GM19467 (cell line): ENCODE results near the gene SNX17.
"Not testable (repeated sequence)": the region's sequence is repeated elsewhere in the genome, so short reads cannot be mapped to it uniquely, and the experiment has no call there.

Source experiments
- ATAC-seq: cut with Tn5 transposase; IDR thresholded peaks from one replicate; pipeline ENCODE4 v1.9.1; 2021; ENCODE audit warnings: mild to moderate bottlenecking, moderate library complexity; ENCODE audit not compliant: unreplicated experiment

Gene SNX17, protein sequence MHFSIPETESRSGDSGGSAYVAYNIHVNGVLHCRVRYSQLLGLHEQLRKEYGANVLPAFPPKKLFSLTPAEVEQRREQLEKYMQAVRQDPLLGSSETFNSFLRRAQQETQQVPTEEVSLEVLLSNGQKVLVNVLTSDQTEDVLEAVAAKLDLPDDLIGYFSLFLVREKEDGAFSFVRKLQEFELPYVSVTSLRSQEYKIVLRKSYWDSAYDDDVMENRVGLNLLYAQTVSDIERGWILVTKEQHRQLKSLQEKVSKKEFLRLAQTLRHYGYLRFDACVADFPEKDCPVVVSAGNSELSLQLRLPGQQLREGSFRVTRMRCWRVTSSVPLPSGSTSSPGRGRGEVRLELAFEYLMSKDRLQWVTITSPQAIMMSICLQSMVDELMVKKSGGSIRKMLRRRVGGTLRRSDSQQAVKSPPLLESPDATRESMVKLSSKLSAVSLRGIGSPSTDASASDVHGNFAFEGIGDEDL

DNA sequence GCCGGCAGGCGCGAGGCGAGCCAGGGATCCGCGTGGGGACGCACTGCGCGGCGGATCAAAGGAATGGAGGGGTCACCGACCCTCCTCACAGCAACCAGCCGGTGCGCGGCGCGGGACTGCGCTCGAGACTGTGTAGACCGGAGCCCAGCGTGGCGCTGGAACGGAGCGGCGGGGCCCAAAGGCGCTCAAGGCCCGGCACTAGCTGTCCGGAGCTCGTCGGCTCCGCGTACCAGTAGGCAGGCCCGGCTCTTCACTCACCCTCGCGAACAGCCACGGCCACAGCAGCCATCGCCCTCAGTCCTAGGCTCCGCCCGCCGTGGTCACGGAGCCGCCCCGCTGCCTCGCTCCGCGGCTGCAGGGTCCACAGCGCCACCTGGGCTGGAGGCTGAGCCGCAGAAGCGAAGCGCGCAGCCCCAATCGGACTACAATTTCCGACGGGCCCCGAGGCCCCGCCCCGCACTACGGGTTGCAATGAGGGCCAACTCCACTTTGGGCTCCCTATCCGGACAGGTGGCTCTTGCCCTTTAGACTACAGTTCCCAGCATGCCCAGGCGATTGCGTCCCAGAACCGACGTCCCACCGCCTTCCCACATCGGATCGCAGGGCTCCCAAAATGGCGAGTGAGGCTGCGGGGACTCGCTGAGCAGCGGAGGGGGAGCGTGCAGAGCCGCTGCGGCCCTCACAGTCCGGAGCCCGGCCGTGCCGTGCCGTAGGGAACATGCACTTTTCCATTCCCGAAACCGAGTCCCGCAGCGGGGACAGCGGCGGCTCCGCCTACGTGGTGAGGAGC is at the start of gene SNX17, which contains the start of gene EIF2B4:
SNX17 (plus strand) TSS at position 591 of the 790 bp plus-strand sequence; CDS start at position 719, 128 bp downstream.
EIF2B4 (minus strand) TSS at position 313 of the 790 bp plus-strand sequence; CDS start at position 289, 24 bp downstream.
- peak; percentile 89 for ATAC-seq

DNA sequence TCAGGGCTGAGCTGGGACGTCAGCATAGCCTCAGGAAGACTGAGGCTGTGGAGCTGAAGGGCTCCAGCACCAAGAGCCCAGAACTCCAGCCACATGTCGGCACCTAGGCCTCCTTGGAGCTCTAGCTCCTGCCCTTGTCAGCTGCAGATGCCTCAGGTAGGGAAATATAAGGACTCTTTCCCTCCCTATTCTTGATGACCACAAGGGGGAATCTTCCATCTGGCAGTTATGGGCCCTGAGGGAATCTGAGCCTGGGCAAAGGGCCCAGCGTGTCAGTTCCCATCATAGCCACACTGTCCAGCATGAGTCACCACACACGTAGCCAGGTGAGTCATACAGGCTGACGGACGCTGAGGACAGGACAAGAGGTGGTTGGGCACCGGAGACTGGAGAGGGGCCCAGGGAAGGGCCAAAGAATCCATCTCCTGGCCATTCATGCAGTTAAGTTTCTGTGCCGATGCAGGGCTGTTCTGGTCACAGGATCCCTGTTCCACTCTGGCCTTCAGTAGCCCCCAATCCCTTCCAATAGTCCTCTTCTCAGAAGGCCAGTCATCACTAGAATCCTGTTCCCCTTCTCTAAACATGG is 49.4 kb upstream of the SNX17 start:
- ATAC-seq = no peak

DNA sequence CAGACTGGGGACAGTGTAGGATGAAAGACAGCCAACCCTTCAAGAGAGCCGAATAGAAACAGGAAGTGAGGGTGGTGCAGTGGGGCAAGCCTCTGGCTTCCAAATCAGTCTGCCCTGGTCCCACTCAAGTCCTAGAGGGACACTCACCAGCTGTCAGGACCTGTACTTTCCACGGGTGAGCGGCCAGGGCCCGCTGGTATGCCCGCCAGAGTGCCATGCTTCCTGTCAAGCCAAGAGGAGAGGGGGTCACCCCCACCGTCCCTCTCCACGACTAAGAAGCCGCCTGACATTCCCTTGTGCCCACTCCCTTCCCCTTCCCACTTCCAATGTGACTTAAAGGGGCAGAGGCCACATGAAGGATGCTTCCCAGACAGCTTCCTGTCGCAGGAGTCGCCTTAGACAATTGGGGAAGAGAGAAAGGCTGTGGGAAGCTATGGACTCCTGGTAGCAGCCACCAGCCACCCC is 48.1 kb upstream of the SNX17 start:
- ATAC-seq = no peak

DNA sequence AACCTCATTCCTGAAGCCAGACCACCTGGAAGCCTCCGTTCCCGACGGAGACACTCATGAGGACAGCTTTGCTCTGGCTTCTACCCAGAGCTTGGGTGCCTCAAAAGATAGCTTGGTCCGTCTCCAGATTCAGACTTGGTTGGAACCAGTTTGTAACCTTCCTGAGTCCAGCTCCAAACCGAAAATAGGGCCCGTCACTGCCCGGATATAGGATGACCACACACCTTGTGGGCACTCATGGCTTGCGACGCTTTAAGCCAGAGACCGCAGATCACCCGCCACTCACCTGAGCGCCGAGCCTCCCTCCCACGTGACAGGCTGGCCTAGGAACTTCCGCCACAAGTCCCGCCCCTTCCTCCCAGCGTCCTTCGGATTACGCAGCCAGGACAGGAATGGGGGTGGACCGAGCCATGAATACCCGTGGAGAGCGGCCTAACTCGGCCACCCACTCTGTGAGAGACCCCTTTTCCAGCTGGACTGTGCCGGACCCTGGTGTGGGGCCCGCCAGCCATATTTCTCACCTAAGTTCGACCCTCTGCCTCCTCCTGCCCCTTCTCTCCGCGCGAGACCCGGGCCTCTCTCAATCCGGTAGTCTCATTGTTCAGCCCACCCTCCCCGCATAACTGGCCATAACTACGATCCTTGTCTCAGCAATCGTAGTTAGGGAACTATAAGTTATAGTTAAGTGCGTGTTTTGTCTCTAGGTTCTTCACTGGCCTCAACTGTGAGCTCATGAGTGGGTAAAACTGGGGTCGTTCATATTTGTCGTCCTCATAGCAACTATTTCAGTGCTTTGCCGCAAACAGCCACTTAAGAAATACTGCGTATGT is 47.4 kb upstream of the SNX17 start, which contains the start of gene MPV17:
MPV17 (minus strand) TSS at position 332 of the 830 bp plus-strand sequence. CDS start 580 bp downstream, outside the sequence.
- ATAC-seq = peak; percentile 86

DNA sequence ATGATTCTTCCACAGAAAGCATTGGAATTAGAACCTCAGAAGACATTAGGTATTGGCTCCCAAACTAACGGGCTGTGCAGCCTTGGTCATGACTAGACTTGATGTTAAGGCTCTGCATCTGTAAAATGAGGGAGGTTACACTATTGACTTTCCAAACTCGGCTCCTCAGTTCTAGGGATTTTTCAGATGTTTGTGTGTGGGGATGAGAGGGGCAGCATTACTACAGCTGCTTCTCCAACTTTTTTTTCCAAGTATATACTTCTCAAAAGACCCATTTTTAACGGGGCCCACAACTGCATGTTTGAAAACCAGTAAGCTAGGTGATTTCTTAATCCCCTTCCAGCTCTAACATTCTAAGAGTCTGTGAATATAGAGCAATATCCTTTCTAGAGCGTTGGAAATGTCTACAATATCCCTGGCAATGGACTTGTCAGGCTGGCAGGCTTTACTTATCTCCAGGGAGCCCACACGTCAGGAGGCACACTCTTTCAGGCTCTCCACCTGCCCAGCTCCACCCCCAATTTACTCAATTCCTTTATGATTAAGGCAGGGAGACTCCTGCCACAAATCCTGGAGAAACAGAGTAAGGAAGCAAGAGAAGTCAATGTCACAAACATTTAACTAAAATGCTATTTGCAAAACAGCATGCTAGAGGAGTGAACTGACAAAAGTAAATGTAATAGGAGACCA is 46.7 kb upstream of the SNX17 start:
- ATAC-seq = no peak

DNA sequence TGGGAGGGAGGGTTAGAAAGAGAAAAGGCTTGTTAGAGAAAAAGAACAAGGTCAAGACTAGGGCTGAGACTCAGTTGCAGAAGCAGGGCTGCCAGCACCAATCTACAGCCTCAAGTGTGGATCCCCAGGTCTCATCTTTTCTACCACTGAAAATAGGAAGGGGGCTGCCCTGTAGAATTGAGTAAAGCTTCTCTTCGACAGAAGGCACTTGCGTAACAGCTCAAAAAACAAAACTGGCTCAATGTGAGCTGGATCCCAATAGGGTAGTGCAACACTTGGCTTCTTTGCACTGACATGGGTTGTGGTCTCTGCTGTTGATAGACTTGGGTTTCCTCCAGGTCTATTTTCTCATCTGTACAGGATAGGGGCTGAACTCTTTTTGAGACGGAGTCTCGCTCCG is 45.7 kb upstream of the SNX17 start:
- no peak for ATAC-seq

DNA sequence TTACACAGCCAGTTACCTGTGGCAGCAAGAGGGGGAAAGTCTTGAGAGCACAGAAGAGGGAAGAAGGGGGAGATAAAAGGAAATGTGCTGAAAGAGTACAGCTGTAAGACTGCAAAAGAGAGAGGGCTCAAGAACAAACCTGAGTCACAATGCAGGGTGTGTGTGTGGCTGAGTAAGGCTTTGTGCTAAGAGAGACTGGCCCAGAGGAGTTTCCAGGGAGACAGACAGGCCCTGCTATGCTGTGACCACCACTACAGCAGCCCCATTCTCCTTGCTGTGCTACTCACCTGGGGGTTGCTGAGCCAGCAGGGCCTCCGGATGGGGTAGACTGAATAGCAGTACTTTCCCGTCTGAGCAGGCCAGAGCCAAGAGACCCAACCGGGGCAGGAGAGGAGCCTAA is 35.1 kb upstream of the SNX17 start:
- ATAC-seq = no peak

DNA sequence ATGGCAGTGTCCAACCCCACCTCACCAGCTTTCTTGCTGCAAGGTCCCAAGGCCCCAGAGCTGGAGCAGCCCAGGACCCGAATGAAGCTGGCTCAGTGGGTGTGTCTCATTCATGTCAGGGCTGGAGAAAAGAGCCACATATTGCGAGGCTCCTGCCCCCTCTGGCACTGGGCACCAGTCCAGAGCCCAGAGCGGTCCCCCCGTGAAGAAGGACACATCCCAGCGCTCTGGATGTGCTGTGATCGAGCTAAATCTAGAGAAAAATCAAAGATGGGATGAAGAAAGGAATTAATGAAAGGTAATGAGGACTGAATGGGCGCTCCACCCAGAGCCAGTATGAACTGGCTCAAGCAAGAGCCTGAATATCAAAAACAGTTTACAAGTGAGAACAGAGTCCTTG is 34.2 kb upstream of the SNX17 start:
- no peak for ATAC-seq

DNA sequence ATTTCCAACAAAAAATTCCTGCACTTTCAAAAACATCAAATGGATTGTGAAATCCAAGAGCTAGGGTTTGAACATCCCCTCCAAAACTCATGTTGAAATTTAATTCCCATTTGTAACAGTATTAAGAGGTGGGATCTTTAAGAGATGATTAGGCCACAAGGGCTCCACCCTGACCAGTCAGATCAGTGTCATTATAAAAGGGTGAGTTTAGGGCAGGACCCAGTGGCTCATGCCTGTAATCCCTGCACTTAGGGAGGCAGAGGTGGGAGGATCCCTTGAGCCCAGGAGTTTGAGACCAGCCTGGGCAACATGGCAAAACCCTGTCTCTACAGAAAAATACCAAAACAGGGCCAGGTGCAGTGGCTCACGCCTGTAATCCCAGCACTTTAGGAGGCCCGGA is 22.8 kb upstream of the SNX17 start:
- ATAC-seq = no peak

DNA sequence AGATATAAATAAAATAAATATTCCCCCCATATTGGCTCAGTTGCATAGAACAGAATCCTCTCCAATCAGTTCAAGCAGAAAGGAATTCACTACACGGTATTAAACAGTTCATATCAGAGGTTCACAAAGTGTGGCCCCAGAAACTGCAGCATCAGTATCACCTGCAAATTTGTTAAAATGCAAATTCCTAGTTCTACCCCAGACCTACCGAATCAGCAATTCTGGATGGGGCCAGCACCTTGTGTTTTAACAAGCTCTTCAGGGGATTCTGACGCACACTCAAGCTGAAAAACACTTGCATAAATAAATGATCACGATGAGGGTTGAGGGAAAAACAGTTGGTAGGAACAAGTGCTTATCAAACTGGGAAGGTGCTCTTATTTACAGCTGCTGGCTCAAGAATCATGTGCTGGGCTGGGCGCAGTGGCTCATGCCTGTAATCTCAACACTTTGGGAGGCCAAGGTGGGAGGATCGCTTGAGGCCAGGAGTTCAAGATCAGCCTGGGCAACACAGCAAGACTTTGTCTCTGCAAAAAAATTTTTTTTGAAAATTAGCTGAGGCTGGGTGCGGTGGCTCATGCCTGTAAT is 20.2 kb upstream of the SNX17 start:
- no peak for ATAC-seq

DNA sequence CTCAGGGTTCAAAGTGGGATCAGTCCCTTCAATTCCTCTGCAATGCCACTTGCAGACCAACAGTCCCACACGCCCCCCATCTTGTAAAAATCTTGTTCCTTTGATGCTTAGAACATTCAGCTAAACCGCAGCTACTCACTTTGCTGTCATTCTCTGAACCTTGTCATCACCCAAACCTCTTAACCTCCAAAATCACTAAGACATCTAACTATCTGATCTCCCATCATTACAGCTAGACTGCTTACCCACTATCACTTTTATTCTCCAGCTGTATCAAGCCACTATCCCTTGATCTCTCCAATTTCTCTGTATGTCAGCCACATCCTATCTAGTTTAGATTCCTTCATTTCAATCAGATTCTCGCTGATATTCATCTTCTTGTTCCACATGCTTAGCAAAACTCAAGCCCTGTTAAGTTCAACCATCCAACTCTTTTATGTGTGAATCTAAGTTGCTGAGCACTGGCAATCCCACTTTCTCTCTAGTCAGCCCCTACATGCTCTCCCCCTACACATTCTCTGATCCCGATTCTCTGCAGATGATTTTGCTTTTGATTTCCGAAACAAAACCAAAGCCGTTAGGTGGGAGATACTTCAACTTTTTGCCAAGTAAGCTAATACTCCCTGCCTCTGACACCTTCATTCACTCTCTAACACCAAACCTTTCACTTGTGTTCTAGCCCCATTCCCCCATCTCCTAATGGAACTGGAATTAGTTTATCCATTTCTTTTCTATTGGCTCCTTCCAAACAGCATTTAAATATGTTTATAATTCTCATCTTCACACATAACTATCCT is 18.4 kb upstream of the SNX17 start:
- no peak for ATAC-seq

DNA sequence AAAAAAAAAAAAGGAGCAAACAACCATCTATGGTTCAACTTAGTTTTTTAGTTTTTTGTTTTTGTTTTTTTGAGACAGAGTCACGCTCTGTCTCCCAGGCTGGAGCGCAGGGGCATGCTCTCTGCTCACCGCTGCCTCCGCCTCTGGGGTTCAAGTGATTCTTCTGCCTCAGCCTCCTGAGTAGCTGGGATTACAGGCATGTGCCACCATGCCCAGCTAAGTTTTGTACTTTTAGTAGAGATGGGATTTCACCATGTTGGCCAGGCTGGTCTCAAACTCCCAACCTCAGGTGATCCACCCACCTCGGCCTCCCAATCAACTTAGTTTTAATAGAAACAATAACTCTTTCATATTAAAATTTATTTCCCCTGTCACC is 17.0 kb upstream of the SNX17 start:
- ATAC-seq = not testable (repeated sequence)

DNA sequence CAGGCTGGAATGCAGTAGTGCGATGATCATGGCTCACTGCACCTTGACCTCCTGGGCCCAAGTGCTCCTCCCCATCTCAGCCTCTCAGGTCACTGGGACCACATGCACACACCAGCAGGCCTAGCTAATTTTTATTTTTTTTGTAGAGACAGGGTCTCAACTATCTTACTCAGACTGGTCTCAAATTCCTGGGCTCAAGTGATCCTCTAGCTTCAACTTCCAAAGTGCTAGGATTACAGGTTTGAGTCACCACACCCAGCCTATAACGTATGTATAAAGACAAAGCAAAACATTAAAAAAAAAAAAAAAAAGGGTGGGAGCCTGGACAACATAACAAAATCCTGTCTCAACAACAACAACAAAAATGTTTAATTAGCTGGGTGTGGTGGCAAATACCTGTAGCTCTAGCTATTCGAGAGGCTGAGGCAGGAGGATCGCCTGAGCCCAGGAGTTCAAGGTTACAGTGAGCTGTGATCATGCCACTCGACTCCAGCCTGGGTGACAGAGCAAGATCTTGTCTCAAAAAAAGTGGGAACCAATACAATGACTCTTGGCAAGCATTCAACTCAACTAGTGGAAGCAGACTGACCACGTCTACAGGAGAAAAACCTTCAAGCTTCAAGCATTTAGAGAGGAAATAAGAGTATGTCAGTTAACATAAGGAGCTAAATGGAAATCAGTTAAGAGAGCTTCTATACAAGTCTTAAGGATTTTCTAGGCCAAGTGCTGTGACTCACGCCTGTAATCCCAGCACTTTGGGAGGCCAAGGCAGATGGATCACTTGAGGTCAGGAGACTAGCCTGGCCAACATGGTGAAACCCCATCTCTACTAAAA is 16.4 kb upstream of the SNX17 start:
- no peak for ATAC-seq

DNA sequence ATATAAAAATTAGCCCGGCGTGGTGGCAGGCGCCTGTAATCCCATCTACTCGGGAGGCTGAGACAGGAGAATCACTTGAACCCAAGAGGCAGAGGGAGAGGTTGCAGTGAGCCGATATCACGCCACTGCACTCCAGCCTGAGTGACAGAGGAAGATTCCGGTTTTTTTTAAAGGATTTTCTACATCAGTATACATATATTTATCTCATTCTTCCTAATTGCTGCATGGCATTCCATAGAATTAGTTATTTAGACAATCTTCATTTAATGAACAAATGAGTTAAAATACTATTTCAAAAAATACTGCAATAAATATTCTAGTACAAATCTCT is 15.9 kb upstream of the SNX17 start:
- no peak for ATAC-seq

DNA sequence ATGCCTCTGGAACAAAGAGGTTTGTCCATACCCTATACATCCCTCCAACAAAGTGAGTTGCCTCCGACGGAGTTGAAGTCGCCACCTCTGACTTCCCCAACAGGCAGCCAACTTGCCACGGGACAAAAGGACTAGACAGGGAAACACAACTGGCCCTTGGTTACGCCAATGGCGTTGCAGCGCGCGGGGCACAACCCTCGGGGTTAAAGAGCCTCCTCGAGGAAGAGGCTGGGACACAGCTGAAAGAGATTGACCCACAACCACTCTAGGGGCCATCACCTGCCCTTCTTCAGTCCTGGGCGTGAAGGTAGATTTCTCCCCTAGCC is 14.4 kb upstream of the SNX17 start:
- ATAC-seq = peak; percentile 34

DNA sequence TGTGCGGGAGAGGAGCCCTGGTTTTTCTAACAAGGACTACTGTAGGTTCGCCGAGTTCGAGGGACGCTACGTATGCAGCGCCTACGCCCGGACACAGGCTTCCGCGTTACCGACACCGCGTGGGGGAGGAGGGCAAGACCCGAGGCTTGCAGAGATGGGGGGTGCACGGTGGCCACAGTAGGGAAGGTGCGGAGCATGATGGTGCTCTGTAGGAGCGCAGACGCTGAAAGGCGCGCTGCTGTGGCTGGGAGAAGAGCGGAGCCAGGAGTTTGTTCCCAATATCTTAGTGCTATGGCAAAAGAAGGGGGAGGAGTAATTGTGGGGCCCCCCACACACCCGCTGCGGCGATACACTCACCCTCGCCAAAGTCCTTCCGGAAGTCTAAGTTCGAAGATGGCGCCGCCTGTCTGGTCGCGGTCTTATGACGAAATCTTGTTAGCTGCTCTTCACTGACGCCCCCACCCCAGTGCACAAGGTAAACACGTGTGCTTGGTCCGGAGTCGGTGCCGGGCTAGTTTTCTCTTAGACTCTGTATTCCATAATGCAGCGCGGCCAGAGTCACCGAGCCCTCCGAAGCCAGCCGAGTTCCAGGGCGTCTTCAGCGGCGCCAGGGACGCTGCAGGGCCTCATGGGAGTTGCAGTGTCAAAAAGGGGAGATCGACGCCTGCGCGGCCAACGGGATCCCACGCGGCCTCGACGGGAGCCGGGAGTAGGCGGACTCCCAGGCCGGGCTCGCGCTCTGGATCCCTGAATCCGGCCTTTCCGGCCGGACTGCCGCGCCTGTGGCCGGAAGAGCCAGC is 13.8 kb upstream of the SNX17 start, which contains the start of gene GTF3C2:
GTF3C2 (minus strand) TSS at position 383 of the 800 bp plus-strand sequence. CDS start 13,210 bp downstream, outside the sequence.
- ATAC-seq = peak; percentile 83
